Measurements from ENCODE around the gene RIMBP2.

RIMBP2 gene

GRCh38 chr12:130508318-130508717, 207.8 kb downstream of the RIMBP2 start:
- TF ChIP-seq, protein P1, sequence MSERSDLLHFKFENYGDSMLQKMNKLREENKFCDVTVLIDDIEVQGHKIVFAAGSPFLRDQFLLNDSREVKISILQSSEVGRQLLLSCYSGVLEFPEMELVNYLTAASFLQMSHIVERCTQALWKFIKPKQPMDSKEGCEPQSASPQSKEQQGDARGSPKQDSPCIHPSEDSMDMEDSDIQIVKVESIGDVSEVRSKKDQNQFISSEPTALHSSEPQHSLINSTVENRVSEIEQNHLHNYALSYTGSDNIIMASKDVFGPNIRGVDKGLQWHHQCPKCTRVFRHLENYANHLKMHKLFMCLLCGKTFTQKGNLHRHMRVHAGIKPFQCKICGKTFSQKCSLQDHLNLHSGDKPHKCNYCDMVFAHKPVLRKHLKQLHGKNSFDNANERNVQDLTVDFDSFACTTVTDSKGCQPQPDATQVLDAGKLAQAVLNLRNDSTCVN (tag by site-specific recombination; optimal IDR thresholded peaks at IDR 0.05) = no peak
- TF ChIP-seq ZNF248 (tag by site-specific recombination; IDR thresholded peaks at IDR 0.05) = no peak
- no peak for TF ChIP-seq ZNF354C (tag by site-specific recombination; IDR thresholded peaks at IDR 0.05; ENCODE audit: borderline replicate concordance, low read depth)
- TF ChIP-seq EGR2 (tag by site-specific recombination; IDR thresholded peaks at IDR 0.05; ENCODE audit: low read depth) = no peak
- no peaks in the 10 kb centered on the region for H3K36me3 ChIP-seq (ENCODE audit: control insufficient read depth in 2 of 2, insufficient read depth in 1 of 2, low read length in 2 of 2)
- H3K27ac ChIP-seq (ENCODE audit: extremely low read depth, low read depth, low read length) = no peak overlapping the region
- CTCF ChIA-PET = no interaction called here
- no peaks in the 10 kb centered on the region for H3K9me3 ChIP-seq (ENCODE audit: control insufficient read depth, insufficient read depth, low read depth, low read length)
- H3K4me3 ChIP-seq (ENCODE audit: low read depth, low read length) = no peak overlapping the region
- no peaks in the 10 kb centered on the region for H3K4me1 ChIP-seq (ENCODE audit: control insufficient read depth, insufficient read depth, low read length)
- POLR2A ChIA-PET = no interaction called here

GRCh38 chr12:130506844-130507243, 209.3 kb downstream of the RIMBP2 start:
- Histone ChIP-seq H3K4me3 (ENCODE audit: low read depth, low read length) (no peak overlapping the region), H3K27ac (ENCODE audit: extremely low read depth, low read depth, low read length) (no peak overlapping the region), H3K4me1 (ENCODE audit: control insufficient read depth, insufficient read depth, low read length) (no peaks in the 10 kb centered on the region), H3K36me3 (ENCODE audit: control insufficient read depth in 2 of 2, insufficient read depth in 1 of 2, low read length in 2 of 2) (no peaks in the 10 kb centered on the region), H3K9me3 (ENCODE audit: control insufficient read depth, insufficient read depth, low read depth, low read length) (no peaks in the 10 kb centered on the region)
- POLR2A ChIA-PET = no interaction called here
- CTCF ChIA-PET = no interaction called here
- no peak for TF ChIP-seq ZNF169 (tag by site-specific recombination; IDR thresholded peaks at IDR 0.05)
- no peak for TF ChIP-seq SCRT1 (tag by site-specific recombination; IDR thresholded peaks at IDR 0.05; ENCODE audit: borderline replicate concordance)
- no peak for TF ChIP-seq INSM2 (tag by site-specific recombination; IDR thresholded peaks at IDR 0.05)
- no peak for TF ChIP-seq ZNF10 (tag by site-specific recombination; IDR thresholded peaks at IDR 0.05)
- TF ChIP-seq ZNF704 (tag by site-specific recombination; IDR thresholded peaks at IDR 0.05) = no peak
- no peak for TF ChIP-seq SETDB1 (IDR thresholded peaks at IDR 0.05; ENCODE audit: insufficient read length, low read length)
- TF ChIP-seq ZNF785 (tag by site-specific recombination; IDR thresholded peaks at IDR 0.05) = no peak
- TF ChIP-seq, protein P2, sequence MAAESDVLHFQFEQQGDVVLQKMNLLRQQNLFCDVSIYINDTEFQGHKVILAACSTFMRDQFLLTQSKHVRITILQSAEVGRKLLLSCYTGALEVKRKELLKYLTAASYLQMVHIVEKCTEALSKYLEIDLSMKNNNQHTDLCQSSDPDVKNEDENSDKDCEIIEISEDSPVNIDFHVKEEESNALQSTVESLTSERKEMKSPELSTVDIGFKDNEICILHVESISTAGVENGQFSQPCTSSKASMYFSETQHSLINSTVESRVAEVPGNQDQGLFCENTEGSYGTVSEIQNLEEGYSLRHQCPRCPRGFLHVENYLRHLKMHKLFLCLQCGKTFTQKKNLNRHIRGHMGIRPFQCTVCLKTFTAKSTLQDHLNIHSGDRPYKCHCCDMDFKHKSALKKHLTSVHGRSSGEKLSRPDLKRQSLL (tag by site-specific recombination; IDR thresholded peaks at IDR 0.05) = no peak
- no peak for TF ChIP-seq ZNF514 (tag by site-specific recombination; IDR thresholded peaks at IDR 0.05)
- TF ChIP-seq KLF16 (tag by site-specific recombination; IDR thresholded peaks at IDR 0.05) = no peak
- no peak for TF ChIP-seq ZNF529 (tag by site-specific recombination; IDR thresholded peaks at IDR 0.05; ENCODE audit: insufficient replicate concordance)
- TF ChIP-seq ZNF518A (tag by site-specific recombination; conservative IDR thresholded peaks at IDR 0.05; ENCODE audit: low read depth) = no peak

Data from HEK293 (cell line).